GM19351 (cell line): Measurements from ENCODE around the gene RABGGTA.

ENCODE experiments used
- ATAC-seq: cut with Tn5 transposase; IDR thresholded peaks from one replicate; pipeline ENCODE4 v1.9.1; 2021; ENCODE audit warnings: mild to moderate bottlenecking, moderate library complexity; ENCODE audit not compliant: unreplicated experiment

RABGGTA gene

DNA sequence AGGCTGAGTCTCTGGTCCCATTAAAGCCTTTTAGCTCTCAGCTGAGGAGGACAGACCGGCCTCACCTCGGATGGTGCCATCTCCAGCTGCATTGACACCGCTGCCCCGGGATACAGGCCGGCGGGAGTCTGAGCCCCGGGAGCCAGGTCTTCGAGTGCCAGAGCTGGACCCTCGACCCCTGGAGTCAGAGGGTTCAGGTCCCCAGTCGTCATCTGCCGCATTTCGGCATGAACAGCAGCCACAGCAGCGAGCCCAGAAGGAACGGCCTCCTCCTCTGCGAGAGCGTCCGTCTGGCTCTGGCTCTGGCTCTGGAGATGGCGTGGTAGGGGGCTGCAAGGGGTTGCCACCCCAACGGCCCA, 9.4 kb downstream of the RABGGTA start:
- ATAC-seq, result no peak

DNA sequence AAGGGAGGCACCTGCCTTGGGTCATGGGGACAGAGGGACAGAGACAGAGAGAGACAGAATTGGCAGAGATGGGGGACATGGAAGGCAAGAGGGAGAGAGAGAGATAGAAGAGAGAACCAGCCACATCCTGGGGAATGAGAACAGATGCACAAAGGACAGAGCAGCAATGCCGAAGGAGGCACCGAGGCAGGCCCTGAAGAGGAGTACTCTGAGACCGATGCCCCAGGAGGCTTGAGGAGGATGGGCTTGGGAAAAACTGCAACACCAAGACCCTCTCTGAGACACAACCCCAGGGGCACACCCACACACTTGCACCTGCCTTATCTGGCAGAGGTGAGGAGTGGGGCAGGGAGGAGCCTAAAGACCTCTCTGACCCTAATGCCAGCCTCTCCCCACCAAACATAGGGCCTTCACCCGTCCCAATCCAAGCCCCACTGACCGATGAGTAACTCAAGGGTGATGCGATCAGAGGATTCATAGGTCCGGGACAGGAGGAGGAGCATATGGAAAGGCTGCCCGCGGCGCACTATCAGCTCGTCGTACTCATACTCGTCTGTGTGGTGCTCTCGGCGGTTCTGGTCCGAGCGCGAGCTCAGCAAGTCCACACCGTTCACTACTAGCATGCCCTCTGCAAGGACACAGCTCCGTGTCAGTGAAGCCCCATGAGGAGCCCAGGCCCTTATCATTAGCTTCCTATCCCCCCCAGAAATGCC, 10.0 kb downstream of the RABGGTA start:
- ATAC-seq, result no peak

DNA sequence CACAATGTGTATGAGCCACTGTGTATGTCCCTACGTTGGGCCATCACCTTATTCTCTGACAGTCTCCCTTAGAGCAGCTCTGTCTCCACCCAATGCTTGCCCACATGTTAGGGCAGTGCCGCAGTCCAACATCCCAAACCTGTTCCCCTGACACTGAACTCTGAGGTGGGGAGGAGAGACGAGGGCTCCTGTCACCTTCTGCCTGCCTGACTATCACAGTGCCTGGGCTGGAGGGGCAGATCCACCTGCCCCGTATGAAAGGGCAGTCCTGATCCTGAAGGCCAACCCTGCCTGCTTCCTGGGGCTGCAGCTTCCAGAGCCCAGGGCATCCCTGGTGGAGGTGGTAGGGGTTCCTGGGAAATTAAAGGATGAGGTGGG, 10.6 kb downstream of the RABGGTA start:
- ATAC-seq, result no peak

DNA sequence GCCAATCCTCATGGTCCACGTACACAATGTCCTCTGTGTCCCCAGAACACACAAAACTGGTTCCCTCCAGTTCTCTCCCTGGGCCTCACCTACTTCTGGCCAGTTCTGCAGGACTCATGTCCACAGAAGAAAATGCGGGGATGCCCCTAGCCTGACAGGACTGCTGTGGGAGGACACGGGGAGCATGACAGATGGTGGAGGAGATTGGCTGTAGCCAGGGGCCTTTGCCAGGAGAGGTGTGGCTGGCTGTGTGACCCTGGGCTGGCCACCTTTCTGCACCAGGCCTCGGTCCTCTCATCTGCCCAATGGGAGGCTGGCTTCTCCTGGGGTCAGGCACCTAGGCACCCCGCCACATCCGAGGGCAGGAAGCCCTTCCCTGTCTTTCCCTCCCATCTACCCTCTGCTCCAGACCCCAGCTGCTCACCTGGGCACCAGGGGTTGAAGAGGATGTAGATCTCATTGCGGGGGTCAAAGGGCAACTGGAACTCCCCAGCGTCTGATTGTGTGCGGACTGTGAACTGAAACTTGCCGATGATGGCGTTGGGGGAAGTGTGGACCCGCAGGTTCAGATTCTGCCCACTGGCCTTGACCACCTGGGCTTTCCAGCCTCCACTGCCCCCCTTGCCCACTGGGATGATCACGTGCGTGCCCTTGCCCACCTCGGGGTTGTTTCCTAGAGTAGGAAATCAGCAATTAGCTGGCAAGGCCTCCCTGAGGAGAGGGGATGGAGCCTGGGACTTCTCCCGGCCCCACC, 11.2 kb downstream of the RABGGTA start:
- ATAC-seq, result no peak

DNA sequence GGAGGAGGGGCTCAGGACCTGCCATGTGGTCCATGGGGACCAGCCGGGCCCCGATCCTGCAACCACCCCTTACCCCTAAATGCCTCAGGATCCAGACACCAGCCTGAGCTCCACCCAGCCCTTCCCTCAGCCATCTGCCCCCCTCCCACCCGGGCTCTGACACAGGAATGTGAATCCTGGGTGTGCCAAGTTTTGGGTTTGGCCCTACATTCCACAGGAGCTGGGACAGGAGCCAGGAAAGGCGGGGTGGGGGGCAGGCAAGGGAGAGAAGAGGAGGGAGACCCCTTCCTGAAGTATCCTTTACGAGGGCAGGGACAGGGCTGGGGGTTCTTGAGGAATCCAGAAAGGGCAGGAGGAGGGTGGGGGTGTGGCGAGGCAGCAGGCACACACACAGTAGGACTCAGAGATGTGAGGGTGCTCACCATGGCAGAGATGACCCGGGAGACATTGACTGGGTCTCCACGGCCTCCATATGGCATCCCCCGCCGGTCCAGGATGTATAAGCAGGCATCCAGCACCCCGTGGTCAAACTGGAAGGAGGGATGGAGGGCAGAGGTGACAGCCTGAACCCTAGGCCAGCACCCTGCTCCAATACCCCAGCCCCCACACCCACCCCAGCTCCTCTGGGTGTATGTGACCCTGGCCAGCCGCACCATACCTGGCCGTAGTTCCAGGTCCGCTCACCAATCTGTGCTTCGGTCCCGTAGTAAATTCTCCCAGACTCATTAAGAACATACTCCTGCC, 11.9 kb downstream of the RABGGTA start:
- ATAC-seq, result no peak

DNA sequence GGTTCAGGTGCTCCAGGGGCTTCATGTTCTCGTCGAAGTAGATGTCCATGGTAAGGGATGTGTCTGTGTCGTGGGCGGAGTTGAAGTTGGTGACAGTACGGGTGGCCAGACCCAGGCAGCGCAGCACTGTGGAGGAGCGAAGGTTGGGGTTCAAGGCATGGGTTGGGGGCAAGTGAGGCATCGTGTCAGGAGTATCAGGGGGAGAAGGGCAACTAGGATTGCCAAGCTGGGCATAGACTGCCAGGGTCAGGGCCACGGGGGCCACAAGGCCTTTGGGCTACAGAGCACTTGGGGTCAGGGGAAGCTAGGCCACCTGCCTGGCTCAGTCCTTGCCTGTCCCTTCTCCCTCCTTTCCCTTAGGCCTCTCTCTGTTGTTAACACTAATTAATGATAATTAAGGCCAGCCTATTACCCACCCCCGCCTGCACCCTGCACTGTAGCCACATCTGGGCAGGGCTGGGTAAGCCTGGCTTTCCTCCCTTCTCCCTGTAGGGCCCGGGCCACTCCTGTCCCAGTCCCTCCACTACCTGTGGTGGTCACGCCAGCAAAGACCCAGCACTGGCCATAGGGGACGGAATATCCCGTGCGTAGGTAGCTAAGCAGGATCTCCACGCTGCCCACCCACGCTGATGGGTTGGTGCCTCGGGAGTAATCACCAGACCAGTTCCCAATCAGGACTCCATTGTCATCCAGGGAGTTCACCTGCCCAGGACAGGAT, 12.7 kb downstream of the RABGGTA start:
- no peak for ATAC-seq

DNA sequence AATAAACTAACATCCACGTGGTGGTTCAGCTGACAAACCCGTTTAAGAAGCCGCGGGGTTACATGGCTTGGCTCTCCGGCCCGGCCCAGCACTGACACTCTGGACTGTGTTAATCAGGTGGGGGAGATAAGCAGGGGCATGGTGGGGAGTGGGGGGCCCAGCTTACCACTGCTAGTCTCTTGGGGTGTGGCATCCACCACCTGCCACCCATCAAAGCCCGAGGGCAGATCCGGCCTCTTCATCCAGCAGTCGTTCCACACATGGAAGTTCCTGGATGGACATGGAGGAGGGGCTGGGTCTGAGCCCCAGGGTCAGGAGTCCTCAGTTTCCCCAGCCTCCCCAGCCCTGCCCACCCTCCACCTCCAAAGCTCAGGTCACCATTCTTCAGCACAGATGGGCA, 13.3 kb downstream of the RABGGTA start:
- ATAC-seq, result no peak

DNA sequence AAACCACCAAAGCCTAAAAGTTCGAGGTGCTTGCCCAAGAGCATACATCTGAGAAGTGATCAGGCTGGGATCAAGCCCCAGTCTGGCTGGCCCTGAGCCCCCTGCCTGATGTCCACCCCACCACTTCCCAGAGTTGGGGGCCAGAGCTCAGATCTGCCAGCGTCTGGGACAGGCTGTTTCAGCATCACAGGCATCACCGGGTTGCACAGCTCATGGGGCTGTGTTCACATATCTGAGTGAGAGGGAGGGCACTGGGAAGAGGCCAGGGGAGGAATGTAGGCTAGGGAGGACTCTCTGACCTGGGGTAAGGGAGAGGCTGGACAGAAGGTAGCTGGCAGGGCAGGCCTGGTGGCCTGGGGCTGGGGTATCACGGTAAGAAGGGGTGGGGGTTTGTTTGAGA, 14.4 kb downstream of the RABGGTA start:
- no peak for ATAC-seq

DNA sequence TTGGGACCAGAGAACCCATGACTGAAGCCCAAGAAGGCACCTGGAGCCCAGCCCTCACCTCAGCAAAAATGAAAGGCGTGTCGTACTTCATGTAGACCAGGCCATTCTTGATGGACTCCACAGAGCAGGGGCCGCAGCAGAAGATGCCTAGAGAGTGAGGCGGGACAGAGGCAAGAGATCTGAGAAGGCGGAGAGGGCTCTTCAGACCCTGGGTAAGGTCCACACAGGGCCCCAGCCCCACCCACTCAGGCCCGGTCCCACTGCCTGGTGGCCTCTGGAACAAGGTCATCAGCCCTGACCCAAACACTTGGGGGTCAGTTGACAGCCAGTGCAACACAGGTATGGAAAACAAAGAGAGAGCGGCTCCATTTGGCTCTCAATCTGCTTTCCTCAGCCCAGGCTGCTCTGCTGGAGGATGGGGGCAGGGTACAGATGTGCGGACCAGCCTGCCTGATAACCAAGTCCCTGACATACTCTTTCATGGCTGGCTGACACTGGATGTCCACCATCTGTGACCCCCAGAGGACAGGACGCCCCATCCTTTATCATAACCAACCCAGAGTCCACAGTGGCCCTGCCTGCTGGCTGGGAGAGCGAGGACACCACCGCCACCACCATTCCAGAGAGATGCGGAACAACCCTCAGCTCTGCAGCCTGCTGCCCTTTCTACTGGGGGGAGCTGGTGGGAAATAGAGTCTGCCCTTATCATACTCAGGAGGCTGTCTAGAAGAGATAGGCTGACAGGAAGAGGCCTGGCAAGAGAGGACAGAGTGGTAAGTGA, 15.3 kb downstream of the RABGGTA start:
- no peak for ATAC-seq

DNA sequence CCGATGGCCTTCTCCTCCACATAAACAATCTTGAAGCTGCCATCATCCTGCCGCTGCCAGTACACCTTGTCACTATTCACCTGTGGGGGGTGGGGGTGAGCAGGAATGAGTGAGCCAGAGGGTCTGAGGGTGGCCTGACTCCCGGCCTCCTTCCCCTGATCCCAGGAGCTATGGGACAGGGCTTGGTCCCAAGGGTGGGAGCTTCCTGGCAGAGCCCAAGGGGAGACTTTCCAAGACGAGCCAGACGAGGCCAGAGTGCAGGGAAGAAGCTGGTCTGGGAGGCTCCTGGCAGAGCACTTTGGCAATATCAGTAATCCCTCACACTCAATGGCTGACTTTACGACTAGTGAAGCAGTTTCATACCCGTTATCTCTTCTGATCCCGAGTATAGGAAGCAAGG, 16.0 kb downstream of the RABGGTA start:
- ATAC-seq, result no peak

DNA sequence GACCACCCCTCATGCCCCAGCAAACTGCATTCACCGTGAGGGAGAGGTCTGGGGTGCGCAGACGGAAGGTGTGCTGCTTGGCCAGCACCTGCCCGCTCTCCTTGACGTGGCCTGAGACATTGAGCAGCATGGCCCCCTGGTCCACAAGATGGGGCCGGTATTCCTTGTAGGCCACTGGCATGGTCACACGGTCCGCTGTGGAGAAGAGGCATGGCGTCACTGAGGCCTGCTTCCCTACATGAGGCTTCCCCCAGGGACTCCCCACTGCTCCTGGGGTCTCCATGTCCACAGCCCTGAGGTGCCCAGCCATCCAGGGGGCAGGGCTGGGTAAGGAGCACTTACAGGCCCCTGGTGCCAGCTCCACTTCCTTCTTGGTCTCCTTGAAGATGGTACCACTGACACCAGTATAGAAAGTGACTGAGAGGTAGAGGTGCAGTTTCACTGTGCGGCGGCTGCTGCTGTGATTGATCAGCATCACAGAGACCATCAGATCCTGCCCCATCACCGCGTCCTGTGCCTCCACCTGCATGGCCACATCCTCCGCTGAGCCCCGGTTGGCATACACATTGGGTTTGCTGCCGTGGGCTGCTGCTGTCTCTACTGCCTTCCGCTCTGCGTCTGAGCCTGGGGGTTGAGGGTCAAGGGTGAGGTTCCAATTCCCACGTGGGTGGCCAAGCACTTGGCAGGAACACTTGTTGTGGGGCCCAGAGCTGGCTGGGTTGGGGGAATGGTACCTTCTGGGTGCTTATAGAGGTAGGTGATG, 16.6 kb downstream of the RABGGTA start:
- no peak for ATAC-seq

DNA sequence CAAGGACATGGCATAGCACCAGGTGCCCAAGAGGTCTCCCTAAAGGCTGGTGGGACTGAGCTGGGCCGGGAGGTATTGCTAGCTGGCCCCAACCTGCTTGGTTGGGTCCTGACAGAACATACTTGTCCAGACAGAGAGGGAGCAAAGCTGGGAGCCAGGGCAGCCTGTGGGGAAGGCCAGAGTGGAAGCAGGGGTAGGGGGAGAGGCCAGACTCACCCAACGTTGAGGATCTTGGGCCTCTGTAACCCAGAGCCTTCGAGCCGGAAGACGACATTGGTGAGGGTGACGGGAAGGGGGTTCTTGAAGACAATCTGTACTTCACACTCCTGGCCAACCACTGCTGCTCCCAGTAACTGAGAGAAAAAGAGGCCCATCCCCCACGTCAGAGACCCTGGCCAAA, 17.5 kb downstream of the RABGGTA start:
- ATAC-seq, result no peak

DNA sequence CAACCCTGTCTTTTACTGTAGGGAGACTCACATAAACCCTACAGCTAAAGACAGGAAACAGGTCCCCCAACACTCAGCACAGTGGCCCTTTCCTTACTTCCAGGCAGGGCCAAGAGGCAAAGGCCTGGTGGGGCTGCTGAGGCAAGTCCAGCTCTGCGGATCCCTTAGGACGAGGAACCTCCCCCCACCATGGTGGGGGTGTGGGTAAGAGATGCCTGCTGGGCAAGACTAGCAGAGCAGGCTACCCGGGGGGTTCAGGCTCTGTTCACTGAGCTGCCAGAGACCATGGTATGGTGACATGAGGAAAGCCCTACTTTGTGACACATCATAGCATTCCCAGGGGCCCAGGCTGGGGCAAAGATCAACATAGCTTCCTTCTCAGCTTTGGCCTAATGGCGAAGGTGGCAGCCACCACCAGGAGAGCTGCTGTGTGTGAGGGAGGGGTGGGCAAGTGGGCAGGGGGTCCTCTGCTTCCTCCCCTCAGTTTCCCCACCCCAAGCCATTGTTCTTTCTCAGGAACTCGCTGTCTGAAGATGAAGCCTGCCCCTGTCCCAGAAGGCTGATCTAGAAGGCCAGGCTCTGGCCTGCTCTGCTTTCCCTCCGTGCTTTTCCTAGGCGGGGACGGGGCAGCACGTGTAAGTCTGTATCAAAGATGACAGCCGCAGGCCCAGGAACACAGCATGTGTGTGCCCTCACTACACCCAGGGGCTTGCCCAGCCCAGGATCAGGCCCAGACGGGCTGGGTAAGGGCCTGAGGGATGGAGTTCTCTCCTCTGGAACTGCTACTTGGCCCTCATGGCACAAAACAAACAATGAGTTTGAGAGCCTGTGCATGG, 18.9 kb downstream of the RABGGTA start:
- no peak for ATAC-seq

DNA sequence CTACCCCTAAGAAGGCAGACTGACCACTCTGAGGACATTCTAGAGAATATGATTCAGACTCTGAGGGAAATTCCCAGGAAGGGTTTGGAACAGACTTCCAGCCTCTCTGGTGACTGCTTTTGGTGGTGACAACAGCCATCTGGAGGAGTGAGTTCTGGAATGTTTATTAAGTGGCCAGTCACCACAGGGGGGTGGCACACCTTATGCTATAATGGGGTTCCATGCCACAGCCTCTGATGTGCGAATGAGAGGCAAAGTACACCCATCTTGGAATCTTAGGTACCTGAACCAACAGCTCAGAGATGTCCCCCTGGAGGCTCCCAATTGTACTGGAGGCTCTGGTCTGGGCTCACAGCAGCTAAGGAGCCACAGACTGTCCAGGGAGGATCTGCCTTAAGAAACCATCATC, 19.5 kb downstream of the RABGGTA start:
- no peak for ATAC-seq

DNA sequence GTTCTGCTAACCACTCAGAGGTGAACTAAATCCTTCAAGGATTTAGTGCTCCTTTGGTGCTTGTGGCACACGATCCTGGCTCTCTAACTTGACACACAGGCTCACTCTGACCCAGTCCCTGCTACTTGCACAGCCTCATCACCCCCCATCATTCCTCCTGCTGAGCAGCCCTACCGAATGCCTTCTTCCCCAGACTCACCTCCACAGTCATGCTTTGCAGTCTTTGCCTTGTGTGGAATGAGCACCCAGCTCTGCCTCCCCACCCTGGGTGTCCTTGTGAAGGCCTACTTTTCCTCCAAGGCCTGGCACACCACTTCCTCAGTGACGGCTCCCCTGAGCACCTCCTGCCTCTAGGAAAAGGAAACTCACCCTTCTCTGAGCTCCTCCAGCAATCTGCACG, 21.0 kb downstream of the RABGGTA start:
- ATAC-seq, result no peak

DNA sequence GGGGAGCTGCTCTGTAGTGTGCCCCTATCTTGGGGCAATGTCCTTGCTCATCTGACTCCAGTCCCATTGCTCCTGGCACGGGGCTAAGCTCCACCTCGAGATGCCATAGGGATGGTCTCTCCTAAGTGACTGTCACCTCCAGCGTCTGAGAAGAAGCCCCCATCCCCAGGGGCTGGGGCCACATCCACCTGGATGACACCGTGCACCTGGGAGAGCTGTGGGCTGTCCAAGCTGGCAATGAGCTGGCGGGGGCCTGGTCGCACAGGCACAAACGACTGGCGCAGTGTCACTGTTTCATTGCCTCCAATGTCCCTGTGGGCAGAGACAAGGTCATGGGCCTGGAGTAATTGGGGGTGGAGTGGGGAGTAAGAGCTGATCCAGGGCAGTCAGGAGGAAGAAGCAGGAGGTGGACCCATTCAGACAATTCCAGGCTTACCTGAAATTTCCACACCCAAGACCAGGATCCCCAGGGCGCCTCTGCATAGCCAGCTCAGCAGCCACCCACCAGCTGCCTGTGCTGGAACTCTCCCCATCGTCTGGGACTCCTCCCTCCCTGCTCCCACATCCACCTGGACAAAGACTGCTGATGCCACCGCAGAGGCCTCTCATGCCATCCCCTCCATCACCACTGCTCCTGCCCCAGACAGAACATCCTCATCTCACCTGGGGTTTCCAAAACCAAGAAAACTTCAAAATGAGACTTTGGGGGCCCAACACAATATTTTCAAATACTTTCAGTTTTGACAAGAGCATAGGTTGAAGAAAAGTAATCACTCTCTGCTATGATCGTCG, 22.0 kb downstream of the RABGGTA start:
- no peak for ATAC-seq

DNA sequence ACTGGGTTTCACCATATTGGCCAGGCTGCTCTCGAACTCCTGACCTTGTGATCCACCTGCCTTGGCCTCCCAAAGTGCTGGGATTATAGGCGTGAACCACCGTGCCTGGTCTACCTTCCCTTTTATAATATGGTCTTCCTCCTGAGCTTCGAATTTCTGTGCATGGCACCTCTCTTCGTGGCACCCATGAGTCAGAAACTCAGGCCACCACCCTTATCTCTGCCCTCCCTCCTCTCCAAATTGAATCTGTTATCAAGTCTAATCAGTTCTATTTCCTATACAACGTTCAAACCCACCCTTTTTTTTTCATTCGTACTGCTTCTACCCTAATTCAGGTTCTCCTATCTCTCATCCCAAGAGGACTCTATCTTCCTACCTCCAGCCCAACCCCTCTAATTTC, 24.0 kb downstream of the RABGGTA start:
- ATAC-seq, result no peak

DNA sequence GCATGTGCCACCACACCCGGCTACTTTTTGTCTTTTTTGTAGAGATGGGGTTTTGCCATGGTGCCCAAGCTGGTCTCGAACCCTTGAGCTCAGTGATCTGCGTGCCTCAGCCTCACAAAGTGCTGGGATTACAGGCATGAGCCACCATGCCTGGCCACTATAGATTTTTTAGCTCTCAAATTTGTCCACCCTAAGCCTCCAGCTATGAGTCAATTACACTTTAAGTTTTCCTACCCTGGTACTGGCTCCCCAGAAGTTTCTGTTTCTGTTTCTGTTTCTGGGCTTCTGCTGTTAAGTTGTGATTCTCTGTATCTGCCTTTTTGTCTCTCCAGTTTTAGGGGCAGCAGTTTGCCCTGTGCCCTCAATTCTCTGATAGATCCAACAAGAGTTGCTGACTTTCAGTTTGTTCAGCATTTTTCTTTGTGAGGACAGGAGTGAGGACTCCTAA, 24.6 kb downstream of the RABGGTA start:
- peak; percentile 26 for ATAC-seq
